HG02610 (cell line): ENCODE results near the gene SELPLG.

Experiments
- ATAC-seq: cut with Tn5 transposase; IDR thresholded peaks from one replicate; pipeline ENCODE4 v1.9.1; 2021; ENCODE audit warnings: mild to moderate bottlenecking, moderate library complexity; ENCODE audit not compliant: unreplicated experiment

The SELPLG gene

GRCh38 chr12:108605690-108606406, 27.8 kb downstream of the SELPLG start:
- ATAC-seq, result no peak

- no peak for ATAC-seq
Observed at GRCh38 chr12:108605000-108605689, 28.5 kb downstream of the SELPLG start.

- no peak for ATAC-seq
Observed at GRCh38 chr12:108604208-108604941, 29.3 kb downstream of the SELPLG start.

- no peak for ATAC-seq
Observed at GRCh38 chr12:108603743-108604142, 30.0 kb downstream of the SELPLG start.

GRCh38 chr12:108602976-108603704, 30.6 kb downstream of the SELPLG start:
- ATAC-seq, result no peak

- ATAC-seq, result no peak
Observed at GRCh38 chr12:108602209-108602705, 31.4 kb downstream of the SELPLG start.

- ATAC-seq, result no peak
Observed at GRCh38 chr12:108600702-108601007, 33.0 kb downstream of the SELPLG start.

- ATAC-seq, result no peak
Observed at GRCh38 chr12:108599948-108600701, 33.6 kb downstream of the SELPLG start.

GRCh38 chr12:108599541-108599940, 34.2 kb downstream of the SELPLG start:
- no peak for ATAC-seq

GRCh38 chr12:108598553-108599250, 35.0 kb downstream of the SELPLG start:
- no peak for ATAC-seq

- no peak for ATAC-seq
Observed at GRCh38 chr12:108597559-108598471, 35.9 kb downstream of the SELPLG start, which contains the start of gene TMEM119. TSS of gene TMEM119 (minus strand) at chr12:108598084. CDS start at chr12:108592383, 5,701 bp downstream.

- no peak for ATAC-seq
Observed at GRCh38 chr12:108596854-108597558, 36.7 kb downstream of the SELPLG start.

GRCh38 chr12:108595711-108596647, 37.7 kb downstream of the SELPLG start:
- no peak for ATAC-seq

GRCh38 chr12:108594960-108595710, 38.6 kb downstream of the SELPLG start:
- ATAC-seq, result no peak

GRCh38 chr12:108594323-108594903, 39.3 kb downstream of the SELPLG start:
- ATAC-seq, result no peak
